Esophagus muscularis mucosa (tissue), 3 donors: Measurements from ENCODE around the gene RPS3.

ENCODE experiments used
- CTCF ChIP-seq, 3 experiments: fragments of 200-600 bp in 2 of 3; fragments of 450-650 bp in 1 of 3; sonication (generic) in 2 of 3; IDR thresholded peaks; one replicate each; pipeline ENCODE4 v1.5.1; 2017 to 2019; ENCODE audit warnings: antibody characterized with exemption in 3 of 3, mild to moderate bottlenecking in 2 of 3, moderate library complexity in 1 of 3
- POLR2A ChIP-seq: fragments of 450-650 bp; IDR thresholded peaks from one replicate; pipeline ENCODE4 v1.6.1; 2017; ENCODE audit warnings: antibody characterized with exemption, moderate library complexity, mild to moderate bottlenecking, low read depth

DNA sequence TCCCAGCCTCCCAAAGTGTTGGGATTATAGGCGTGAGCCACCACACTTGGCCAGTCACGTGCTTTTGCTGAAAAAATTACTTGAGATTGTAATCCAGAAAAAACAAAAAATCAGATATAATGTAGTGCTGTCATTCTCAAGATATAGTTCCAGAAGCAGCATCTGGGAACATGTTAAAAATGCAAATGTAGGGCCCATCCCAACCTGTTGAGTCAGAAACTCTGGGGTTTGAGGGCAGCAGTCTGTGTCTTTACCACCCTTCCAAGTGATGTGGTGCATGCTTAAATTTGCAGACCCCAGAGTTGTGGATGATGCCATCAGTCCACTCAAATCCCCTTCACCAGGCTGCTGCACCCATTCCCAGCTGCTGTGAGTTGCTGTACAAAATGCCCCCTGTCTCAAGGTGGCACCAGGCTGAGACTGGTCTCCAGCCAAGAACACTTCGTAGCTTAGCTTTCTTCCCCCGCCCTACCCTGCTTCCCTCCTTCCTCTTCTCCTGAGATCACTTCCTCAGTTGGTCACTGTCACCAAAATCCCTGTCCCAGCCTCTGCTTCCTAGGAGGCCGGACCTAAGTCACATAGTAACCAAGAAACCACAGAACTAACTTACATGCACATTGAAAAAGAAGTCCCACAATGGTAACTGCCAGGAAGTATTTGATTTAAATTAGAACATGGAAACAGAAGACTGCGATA is 29.6 kb upstream of the RPS3 start:
- TF ChIP-seq CTCF (IDR thresholded peaks at IDR 0.05) (no peak), POLR2A (no peak)
